Keratinocyte (primary cell): Measurements from ENCODE around the gene GPR146. TPM values are rescaled to one million over a fixed set of nuclear protein-coding genes. Genes with fewer than 3 reads are reported as not detected.

Experiments
- DNase-seq: peaks from one replicate; pipeline ENCODE4 v3.0.0-alpha.2; 2011; ENCODE audit warnings: low read depth, missing footprints, low spot score
- FAIRE-seq: peaks from 2 replicates; lab custom pipeline; 2011; peaks lifted over from hg19 to GRCh38; lab: Jason Lieb, UNC
- H2AFZ ChIP-seq: 2 replicates; pipeline ENCODE4 v1.6.0; 2012; ENCODE audit warnings: low read length, control low read depth, inconsistent platforms; ENCODE audit not compliant: control insufficient read depth
- H3K27ac ChIP-seq: 2 replicates; pipeline ENCODE4 v1.5.1; 2011; ENCODE audit warnings: low read length; ENCODE audit not compliant: control insufficient read depth, insufficient read depth
- H3K27me3 ChIP-seq: 3 replicates; pipeline ENCODE4 v1.6.0; 2011; ENCODE audit warnings: low read length; ENCODE audit not compliant: control insufficient read depth, insufficient read depth; ENCODE audit errors: extremely low read depth
- H3K36me3 ChIP-seq, 2 experiments: 2 replicates in 1 of 2; 3 replicates in 1 of 2; pipeline ENCODE4 v1.5.1; 2011; ENCODE audit warnings: low read length in 2 of 2, mild to moderate bottlenecking in 1 of 2; ENCODE audit not compliant: control insufficient read depth in 2 of 2, insufficient read depth in 2 of 2; ENCODE audit errors: extremely low read depth in 1 of 2
- H3K4me1 ChIP-seq: 3 replicates; pipeline ENCODE4 v1.5.1; 2011; ENCODE audit warnings: low read length; ENCODE audit not compliant: control insufficient read depth, insufficient read depth; ENCODE audit errors: extremely low read depth
- H3K4me2 ChIP-seq: 3 replicates; pipeline ENCODE4 v1.6.0; 2011; ENCODE audit warnings: low read depth, low read length; ENCODE audit not compliant: control insufficient read depth, insufficient read depth; ENCODE audit errors: extremely low read depth
- H3K4me3 ChIP-seq, 3 experiments: fragments of 200-600 bp in 1 of 3; sonication (generic) in 1 of 3; 2 replicates in 2 of 3; 3 replicates in 1 of 3; pipeline ENCODE4 v1.5.1; 2011 to 2016; ENCODE audit warnings: low read length in 3 of 3, mild to moderate bottlenecking in 3 of 3, control low read depth in 2 of 3, inconsistent platforms in 1 of 3, low read depth in 1 of 3, mixed read lengths in 1 of 3, mixed run types in 1 of 3, moderate library complexity in 1 of 3; ENCODE audit not compliant: control insufficient read depth in 2 of 3, insufficient read depth in 2 of 3; ENCODE audit errors: extremely low read depth in 1 of 3
- H3K79me2 ChIP-seq: 2 replicates; pipeline ENCODE4 v1.6.0; 2012; ENCODE audit warnings: low read length; ENCODE audit not compliant: control insufficient read depth, insufficient read depth
- H3K9ac ChIP-seq: 3 replicates; pipeline ENCODE4 v1.6.0; 2011; ENCODE audit warnings: low read length; ENCODE audit not compliant: control insufficient read depth, insufficient read depth; ENCODE audit errors: extremely low read depth
- H3K9me1 ChIP-seq: 3 replicates; pipeline ENCODE4 v1.6.0; 2011; ENCODE audit warnings: low read length; ENCODE audit not compliant: control insufficient read depth, insufficient read depth; ENCODE audit errors: extremely low read depth
- H3K9me3 ChIP-seq: 2 replicates; pipeline ENCODE4 v1.5.1; 2012; ENCODE audit warnings: low read depth, low read length; ENCODE audit not compliant: control insufficient read depth
- H4K20me1 ChIP-seq: 3 replicates; pipeline ENCODE4 v1.6.0; 2011; ENCODE audit warnings: low read length; ENCODE audit not compliant: control insufficient read depth, insufficient read depth; ENCODE audit errors: extremely low read depth
- CTCF ChIP-seq, 3 experiments: IDR thresholded peaks in 1 of 3; conservative IDR thresholded peaks in 1 of 3; optimal IDR thresholded peaks in 1 of 3; 2 replicates in 2 of 3; 3 replicates in 1 of 3; pipeline versions ENCODE3 to v1.5.1; 2011; ENCODE audit warnings: low read length in 3 of 3, mild to moderate bottlenecking in 3 of 3, moderate library complexity in 2 of 3, control low read depth in 1 of 3, inconsistent platforms in 1 of 3; ENCODE audit not compliant: insufficient read depth in 2 of 3; ENCODE audit errors: extremely low read depth in 1 of 3
- EZH2 ChIP-seq: IDR thresholded peaks from one replicate; pipeline ENCODE4 v1.6.1; 2012; ENCODE audit warnings: inconsistent platforms, mild to moderate bottlenecking, low read length, moderate library complexity
- dilution Hi-C: fragments of 300-500 bp; cut with MboI; formaldehyde crosslinking; loops from one replicate; pipeline ENCODE4 v1.7.0; 2020; ENCODE audit warnings: low sequenced_read_pairs; ENCODE audit not compliant: extremely low pct_ligation_motif_present
- polyA plus RNA-seq, 5 experiments: library from polyadenylated mRNA; depleted of rRNA in 3 of 5; stranded (reverse) in 3 of 5; stranded (forward) in 1 of 5; unstranded in 1 of 5; fragments of >200 nt; gene quantifications; 1 replicate in 1 of 5; 2 replicates in 3 of 5; 3 replicates in 1 of 5; pipeline versions ENCODE4 v1.2.1 to v1.2.3, GENCODE V29; 2011 to 2012; ENCODE audit warnings: missing spikeins in 2 of 5, low read depth in 1 of 5, low replicate concordance in 1 of 5

The GPR146 gene
- polyA plus RNA-seq, 1 donor (not counting 4 experiments of a cell fraction or from before 2014, with no cell fraction given): 0.13 TPM

- dilution Hi-C loops: no loop called here
- Histone ChIP-seq H3K4me2 (no peak overlapping the region), H3K9ac (no peak overlapping the region), H3K4me1 (peaks cover 17% of the 10 kb centered on the region), H3K79me2 (no peaks in the 10 kb centered on the region), H3K27me3 (no peaks in the 10 kb centered on the region), H3K27ac (no peak overlapping the region), H3K9me3 (no peaks in the 10 kb centered on the region), H3K36me3 (no peaks in the 10 kb centered on the region), H3K9me1 (peaks cover 5% of the 10 kb centered on the region), H4K20me1 (peaks cover 10% of the 10 kb centered on the region), H3K4me3 (no peak overlapping the region), H2AFZ (no peak overlapping the region)
- DNase-seq (no peak), FAIRE-seq (no peak)
- TF ChIP-seq EZH2: no peak
- no peak for TF ChIP-seq CTCF (optimal IDR thresholded peaks at IDR 0.05 in 1 of 3, IDR thresholded peaks at IDR 0.05 in 1 of 3, conservative IDR thresholded peaks at IDR 0.05 in 1 of 3; ENCODE audit: extremely low read depth in 1 of 3, insufficient read depth in 2 of 3, low read length in 3 of 3)
These were observed 35.2 kb downstream of the GPR146 start for GRCh38 chr7:1079546-1079945.

- dilution Hi-C loops: no loop called here
- Histone ChIP-seq H3K9ac (no peak overlapping the region), H3K4me2 (no peak overlapping the region), H3K36me3 (no peaks in the 10 kb centered on the region), H3K4me3 (no peak overlapping the region), H3K9me1 (peaks cover 5% of the 10 kb centered on the region), H3K27ac (no peak overlapping the region), H3K27me3 (no peaks in the 10 kb centered on the region), H4K20me1 (peaks cover 10% of the 10 kb centered on the region), H2AFZ (no peak overlapping the region), H3K9me3 (no peaks in the 10 kb centered on the region), H3K4me1 (peaks cover 17% of the 10 kb centered on the region), H3K79me2 (no peaks in the 10 kb centered on the region)
- no peak for TF ChIP-seq CTCF (optimal IDR thresholded peaks at IDR 0.05 in 1 of 3, IDR thresholded peaks at IDR 0.05 in 1 of 3, conservative IDR thresholded peaks at IDR 0.05 in 1 of 3; ENCODE audit: extremely low read depth in 1 of 3, insufficient read depth in 2 of 3, low read length in 3 of 3)
- no peak for TF ChIP-seq EZH2
- no peak for FAIRE-seq
- DNase-seq: no peak
These were observed 36.0 kb downstream of the GPR146 start for GRCh38 chr7:1080252-1080920.
